AG10803 (cell line): ENCODE measurements around the gene FNIP1.

ENCODE experiments used
- DNase-seq: peaks from one replicate; pipeline ENCODE4 v3.0.0; 2010; ENCODE audit warnings: low read depth
- H3K4me3 ChIP-seq: 2 replicates; pipeline ENCODE4 v1.5.1; 2011; ENCODE audit warnings: mild to moderate bottlenecking, low read length, control low read depth
- TF ChIP-seq, protein P1 (sequence below): conservative IDR thresholded peaks from 2 replicates; pipeline ENCODE4 v1.5.1; 2011; ENCODE audit warnings: mild to moderate bottlenecking, low read length, control low read depth, inconsistent platforms

Gene FNIP1

GRCh38 chr5:131818001-131818724 is 21.3 kb upstream of the FNIP1 start:
- TF ChIP-seq, protein P1, sequence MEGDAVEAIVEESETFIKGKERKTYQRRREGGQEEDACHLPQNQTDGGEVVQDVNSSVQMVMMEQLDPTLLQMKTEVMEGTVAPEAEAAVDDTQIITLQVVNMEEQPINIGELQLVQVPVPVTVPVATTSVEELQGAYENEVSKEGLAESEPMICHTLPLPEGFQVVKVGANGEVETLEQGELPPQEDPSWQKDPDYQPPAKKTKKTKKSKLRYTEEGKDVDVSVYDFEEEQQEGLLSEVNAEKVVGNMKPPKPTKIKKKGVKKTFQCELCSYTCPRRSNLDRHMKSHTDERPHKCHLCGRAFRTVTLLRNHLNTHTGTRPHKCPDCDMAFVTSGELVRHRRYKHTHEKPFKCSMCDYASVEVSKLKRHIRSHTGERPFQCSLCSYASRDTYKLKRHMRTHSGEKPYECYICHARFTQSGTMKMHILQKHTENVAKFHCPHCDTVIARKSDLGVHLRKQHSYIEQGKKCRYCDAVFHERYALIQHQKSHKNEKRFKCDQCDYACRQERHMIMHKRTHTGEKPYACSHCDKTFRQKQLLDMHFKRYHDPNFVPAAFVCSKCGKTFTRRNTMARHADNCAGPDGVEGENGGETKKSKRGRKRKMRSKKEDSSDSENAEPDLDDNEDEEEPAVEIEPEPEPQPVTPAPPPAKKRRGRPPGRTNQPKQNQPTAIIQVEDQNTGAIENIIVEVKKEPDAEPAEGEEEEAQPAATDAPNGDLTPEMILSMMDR = no peak
- no peak for DNase-seq
- H3K4me3 ChIP-seq = no peak overlapping the region

DNA sequence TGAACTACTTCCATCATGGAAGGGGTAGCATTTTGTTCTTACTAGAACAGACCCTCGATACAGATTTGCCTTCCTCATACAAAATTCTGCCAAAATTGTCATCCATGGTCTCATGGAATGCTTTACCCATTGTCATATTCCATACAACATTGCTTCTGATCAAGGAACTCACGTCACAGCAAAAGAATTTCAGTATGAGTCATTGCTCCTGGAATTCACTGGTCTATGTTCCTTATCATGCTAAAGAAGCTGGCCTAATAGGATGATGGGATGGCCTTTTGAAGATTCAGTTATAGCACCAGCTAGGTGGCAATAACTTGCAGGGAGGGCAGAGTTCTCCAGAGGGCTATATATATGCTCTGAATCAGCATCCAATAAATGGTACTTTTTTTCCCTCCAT is 18.2 kb upstream of the FNIP1 start:
- DNase-seq = peak; percentile 78
- no peak overlapping the region for H3K4me3 ChIP-seq
- TF ChIP-seq, protein P1 = no peak

DNA sequence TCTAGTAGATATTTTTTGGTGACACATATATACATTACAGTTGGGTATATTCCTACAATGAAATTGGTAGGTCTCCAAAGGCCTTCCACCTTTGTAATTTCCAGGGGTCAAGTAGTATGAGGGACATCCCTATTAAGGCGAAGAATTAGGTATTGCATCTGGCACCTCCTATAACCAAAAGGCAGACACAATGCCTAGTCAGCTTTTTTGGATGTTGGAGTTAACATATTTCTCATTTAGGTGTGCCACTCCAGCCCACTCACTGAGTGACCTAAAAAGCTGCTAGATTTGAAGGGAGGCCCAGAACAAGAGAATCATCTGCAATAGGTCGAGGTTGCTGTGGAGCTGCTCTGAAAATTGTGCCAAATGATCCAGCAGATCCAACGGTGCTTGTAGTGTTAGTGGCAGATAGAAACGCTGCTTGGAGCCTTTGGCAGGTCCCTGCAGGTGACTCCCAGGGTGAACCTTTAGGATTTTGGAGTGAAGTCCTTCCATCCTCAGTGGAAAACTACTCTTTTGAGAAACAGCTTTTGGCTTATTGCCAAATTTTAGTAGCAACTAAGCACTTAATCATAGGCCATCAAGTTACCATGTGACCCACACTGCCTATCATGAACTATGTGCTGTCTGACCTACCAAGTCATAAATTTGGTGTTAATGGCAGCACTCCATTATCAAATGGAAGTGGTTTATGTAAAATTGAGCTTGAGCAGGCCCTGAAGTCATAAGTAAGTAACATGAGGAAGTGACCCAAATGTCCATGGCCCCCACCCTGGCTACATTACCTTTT is 15.7 kb upstream of the FNIP1 start:
- TF ChIP-seq, protein P1 = no peak
- DNase-seq = no peak

DNA sequence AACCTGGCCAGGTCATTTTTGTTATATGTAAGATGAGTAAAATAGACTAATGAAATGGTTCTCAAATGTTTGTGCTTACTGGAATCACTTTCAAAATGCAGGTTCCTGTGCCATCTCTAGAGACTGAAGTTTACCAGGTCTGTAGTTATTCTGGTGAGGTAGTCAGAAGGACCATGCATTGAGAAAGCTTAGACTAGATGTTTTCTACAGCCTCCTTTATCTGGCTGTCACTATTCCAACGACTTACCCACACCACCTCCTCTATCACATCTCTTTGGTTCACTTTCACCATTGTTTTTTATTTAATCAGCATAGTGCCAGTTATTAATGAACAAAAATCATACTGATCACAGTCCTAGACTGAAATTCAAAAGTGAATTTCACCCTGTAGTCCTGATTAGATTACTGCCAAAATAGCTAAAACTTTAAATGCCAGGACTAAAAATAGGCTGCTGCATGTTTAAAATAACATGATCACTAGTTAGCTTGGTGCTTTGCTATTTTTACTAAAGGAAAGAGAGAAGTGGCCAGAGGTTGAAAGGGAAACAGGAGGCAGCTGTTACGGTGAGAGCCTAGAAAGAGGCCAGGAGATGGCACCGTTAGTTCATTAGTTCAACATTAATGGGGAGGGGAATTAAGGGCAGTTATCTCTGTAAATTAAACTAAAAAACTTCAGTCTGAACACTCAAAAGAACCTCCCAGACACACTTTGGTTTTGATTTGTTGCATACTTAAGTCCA is 13.9 kb upstream of the FNIP1 start:
- DNase-seq = no peak
- H3K4me3 ChIP-seq = no peak overlapping the region
- TF ChIP-seq, protein P1 = no peak; the same call in 1 of the 2 replicates

More for the DNA sequence above, 15.7 kb upstream of the FNIP1 start:
- H3K4me3 ChIP-seq = no peak overlapping the region

DNA sequence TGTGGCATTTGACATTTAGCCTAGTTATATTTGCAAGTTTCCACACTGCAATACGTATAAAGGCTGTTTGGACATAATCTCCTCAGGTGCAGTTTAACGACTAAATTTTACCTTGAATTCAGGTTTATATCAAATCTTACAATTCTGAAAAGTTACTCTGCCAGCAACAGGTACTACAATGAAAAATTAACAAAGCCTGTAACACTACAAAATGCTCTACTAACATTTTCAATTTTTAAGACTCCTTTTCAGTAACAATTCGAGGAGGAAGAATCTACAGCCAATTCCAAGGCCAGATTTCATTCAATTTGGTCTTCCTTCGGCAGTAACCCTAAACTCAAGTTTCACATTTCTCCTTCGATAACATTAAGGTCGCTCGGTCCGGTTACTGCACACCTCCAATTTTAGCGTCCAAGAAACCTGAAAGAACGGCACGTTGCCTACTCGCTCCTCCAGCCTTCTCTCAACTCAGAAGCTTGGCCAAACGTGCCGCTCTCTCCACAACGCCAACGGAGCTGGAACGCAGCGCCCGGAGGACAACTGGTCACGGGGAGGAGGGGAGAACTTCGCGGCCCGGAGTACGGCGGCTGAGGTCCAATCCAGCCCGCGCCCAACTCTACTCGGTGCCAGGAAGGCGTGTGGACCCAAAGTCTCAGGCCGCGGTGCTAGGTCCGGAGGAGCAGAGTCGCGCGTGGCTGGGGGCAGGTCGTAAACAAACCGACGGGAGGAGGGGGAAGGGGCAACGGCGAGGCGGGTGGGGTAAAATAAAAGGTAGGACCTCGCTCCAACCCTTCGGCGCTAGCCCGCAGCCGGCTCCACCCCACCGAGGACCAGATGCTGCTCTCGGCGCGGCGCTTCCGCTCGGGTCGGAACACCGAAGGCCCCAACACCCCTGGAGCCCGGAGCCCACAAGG is 681 bp downstream of the FNIP1 start:
- H3K4me3 ChIP-seq = peak overlapping the region; percentile 89
- DNase-seq = peak; percentile 70
- TF ChIP-seq, protein P1 = no peak

DNA sequence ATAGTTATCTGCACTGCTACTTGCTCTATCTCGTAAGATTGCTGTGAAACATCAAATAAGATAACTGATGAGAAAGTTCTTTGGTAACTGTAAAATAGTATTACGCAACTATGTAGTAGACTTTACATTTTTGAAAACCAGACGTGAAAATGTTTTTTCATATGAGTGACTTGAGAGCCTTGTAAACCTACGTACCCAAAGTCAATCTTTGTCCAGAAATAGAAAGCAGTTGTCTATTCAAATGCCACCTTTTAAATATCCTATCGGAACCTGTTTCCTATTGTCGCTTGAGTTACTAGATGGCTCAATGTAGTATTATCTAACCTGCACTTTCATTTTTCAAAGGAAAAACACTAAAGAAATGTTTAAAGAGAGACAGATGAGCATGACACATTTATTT is 1.6 kb downstream of the FNIP1 start:
- TF ChIP-seq, protein P1 = no peak
- DNase-seq = no peak
- H3K4me3 ChIP-seq = peak overlapping the region; percentile 89
